Forelimb muscle (tissue), 1 donor: ENCODE data around the gene MICU1. TPM values are rescaled to one million over a fixed set of nuclear protein-coding genes. Genes with fewer than 3 reads are reported as not detected.
A peak's percentile ranks its signal among the peaks of the same experiment; 100 is the strongest.
"Not testable (repeated sequence)": the region's sequence is repeated elsewhere in the genome, so short reads cannot be mapped to it uniquely, and the experiment has no call there.

Source experiments
- DNase-seq: peaks from one replicate; pipeline ENCODE4 v3.0.0-alpha.2; 2013; ENCODE audit warnings: low read depth
- polyA plus RNA-seq: library from polyadenylated mRNA; unstranded; fragments of 120-200 nt; gene quantifications from one replicate; pipeline ENCODE4 v1.2.1, GENCODE V29; 2013; ENCODE audit not compliant: insufficient read length

The MICU1 gene, protein sequence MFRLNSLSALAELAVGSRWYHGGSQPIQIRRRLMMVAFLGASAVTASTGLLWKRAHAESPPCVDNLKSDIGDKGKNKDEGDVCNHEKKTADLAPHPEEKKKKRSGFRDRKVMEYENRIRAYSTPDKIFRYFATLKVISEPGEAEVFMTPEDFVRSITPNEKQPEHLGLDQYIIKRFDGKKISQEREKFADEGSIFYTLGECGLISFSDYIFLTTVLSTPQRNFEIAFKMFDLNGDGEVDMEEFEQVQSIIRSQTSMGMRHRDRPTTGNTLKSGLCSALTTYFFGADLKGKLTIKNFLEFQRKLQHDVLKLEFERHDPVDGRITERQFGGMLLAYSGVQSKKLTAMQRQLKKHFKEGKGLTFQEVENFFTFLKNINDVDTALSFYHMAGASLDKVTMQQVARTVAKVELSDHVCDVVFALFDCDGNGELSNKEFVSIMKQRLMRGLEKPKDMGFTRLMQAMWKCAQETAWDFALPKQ
- polyA plus RNA-seq = 99.0 TPM

GRCh38 chr10:72625608-72626443 is at the start of gene MICU1:
Gene MICU1, minus strand, starts transcription at chr10:72626079. Its CDS starts 59,286 bp downstream, at chr10:72566793.
- DNase-seq = peak; percentile 91

- not testable (repeated sequence) for DNase-seq
These were observed 48.3 kb upstream of the MICU1 start for GRCh38 chr10:72674174-72674573.

GRCh38 chr10:72673280-72673679 is 47.4 kb upstream of the MICU1 start:
- DNase-seq = no peak

DNA sequence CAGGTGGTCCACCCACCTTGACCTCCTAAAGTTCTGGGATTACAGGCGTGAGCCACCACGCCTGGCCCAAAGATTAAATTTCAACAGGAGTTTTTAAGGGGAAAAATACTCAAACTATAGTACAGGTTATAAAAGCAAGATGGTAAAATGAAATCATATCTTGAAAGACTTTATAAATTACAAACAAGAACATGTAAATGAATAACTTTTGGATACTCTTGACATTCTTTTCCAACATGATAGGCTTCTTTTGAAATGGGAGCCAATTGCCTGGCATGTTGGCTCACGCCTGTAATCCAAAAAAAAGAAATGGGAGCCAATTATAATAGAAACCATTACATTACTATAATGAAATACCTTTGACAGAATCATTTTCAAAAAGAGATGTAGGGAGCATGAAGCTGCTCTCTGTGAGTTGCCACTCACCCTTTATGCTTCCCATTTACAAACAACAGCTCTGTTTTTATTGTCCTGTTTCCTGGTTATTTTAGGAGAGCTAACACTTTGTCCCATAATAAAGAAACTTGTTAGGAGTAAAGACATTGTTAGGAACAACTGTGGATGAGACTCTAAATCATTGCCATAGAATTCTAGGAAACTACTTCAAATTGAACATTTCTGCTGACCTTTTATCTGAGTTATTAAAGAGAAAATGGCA is 41.5 kb upstream of the MICU1 start:
- no peak for DNase-seq

- no peak for DNase-seq
These were observed 40.0 kb upstream of the MICU1 start for GRCh38 chr10:72665925-72666324.

DNA sequence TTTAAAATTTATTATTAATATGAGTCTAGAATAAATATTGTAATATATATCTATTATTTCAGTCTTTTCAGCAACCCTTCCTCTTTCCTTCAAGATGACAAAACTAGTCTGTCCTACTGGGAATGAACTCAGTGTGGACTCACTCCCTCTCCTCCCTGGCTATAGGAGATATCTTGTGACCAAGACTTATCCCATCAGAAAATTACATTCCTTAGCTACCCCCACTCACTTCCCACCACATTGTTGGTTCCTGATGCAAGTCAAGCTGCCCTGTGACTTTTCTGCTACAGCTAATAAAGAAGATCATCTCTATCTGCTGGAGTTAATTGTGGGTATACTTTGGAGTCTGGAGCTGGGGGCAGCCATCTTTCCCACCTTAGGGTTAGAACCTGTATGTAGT is 38.1 kb upstream of the MICU1 start:
- no peak for DNase-seq

GRCh38 chr10:72661431-72661830 is 35.6 kb upstream of the MICU1 start:
- no peak for DNase-seq

DNA sequence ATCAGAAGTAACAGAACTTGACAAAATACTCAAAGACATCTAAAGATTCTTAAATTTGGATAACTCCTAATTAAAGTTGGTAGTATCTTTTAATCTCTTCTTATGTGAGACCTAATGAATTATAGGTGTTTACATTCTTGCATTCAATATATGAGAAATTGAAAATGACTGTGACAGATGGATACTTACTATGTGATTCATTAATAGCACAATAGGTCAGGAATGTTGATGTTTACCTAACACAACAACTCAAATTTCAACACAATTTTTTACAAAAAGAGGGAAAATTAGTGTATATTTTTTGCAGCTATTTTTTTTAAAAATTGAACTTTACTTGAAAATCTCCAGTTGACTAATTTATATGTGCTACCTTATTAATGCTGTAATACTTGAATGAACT is 34.3 kb upstream of the MICU1 start:
- no peak for DNase-seq

GRCh38 chr10:72659694-72660093 is 33.8 kb upstream of the MICU1 start:
- DNase-seq = no peak

GRCh38 chr10:72658696-72659400 is 33.0 kb upstream of the MICU1 start:
- no peak for DNase-seq

GRCh38 chr10:72654720-72655119 is 28.8 kb upstream of the MICU1 start:
- no peak for DNase-seq

- no peak for DNase-seq
These were observed 27.7 kb upstream of the MICU1 start for GRCh38 chr10:72653383-72654096.

- no peak for DNase-seq
These were observed 23.4 kb upstream of the MICU1 start for GRCh38 chr10:72649291-72649690.

DNA sequence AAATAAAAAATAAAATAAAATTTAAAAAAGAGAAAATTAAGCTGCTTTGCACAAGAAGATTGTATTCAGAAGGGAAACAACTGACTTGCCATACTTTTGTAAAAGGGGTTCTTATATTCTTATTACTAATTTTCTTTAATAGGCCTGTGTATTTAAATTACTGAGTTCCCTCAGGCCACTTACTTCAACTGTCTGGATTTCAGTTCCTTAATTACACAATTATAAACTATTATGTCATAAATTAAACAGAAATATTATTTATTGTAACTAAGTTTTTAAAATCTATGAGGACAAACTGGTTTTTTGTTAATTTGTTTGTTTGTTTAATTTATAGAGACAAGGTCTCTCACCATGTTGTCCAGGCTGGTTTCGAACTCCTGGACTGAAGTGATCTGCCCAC is 22.4 kb upstream of the MICU1 start:
- DNase-seq = no peak

DNA sequence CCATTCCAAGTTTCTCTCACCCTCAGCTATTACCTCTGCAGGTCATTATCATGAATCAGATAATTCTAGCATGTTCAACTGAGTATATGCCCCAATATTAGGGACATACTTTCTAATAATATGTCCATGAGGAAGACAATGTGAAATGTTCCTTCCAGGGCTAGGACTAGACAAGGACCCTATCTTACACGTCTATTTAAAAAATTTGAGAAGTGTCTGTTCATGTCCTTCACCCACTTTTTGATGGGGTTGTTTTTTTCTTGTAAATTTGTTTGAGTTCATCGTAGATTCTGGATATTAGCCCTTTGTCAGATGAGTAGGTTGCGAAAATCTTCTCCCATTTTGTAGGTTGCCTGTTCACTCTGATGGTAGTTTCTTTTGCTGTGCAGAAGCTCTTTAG is 21.1 kb upstream of the MICU1 start:
- DNase-seq = not testable (repeated sequence)

DNA sequence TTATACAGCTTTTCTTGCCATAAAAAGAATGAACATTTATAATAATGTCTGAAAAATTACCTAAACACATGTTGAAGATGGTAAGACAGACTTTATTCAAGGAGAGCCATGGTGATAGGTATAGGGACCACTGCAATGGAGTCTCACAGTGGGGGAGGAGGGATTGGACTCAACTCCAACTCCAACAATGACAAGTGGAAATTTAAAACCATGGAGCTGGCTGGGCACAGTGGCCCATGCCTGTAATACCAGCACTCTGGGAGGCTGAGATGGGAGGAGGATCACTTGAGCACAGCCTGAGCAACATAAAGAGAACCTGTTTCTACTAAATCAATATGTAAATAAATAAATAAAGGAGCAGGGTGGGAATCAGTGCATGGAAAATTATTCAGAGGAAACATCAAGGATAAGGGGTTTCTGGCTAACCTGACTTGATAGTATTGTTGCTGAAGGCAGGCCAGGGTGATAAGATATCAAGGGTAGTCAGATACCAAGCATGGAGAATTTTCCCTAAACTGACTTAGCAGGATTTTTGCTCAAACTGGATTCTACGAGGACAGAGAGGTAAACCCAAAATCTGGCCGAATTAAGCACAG is 19.5 kb upstream of the MICU1 start:
- no peak for DNase-seq

DNA sequence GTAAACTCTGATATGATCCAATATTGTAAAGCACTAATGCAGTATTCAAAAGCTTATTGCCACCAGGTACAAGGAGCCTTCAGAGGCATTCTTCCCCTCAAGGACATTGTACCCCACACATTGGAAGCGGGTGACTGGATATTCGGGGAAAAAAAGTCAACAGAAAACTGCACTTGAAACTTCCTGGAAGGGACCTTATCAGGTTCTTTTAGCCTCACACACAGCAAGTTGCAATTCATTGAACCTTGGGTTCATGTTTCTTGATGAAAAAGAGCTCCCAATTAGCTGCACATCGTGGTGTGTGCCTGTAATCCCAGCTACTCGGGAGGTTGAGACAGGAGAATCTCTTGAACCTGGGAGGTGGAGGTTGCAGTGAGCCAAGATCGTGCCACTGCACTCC is 16.4 kb upstream of the MICU1 start:
- no peak for DNase-seq

GRCh38 chr10:72639441-72639873 is 13.6 kb upstream of the MICU1 start:
- DNase-seq = no peak

- DNase-seq = no peak
These were observed 12.9 kb upstream of the MICU1 start for GRCh38 chr10:72638586-72639440.
